GM18873 (cell line): ENCODE data around the gene DIS3L.
"Not testable (repeated sequence)": the region's sequence is repeated elsewhere in the genome, so short reads cannot be mapped to it uniquely, and the experiment has no call there.

Experiments
- ATAC-seq: cut with Tn5 transposase; IDR thresholded peaks from one replicate; pipeline ENCODE4 v1.9.1; 2021; ENCODE audit warnings: mild to moderate bottlenecking, moderate library complexity, moderate number of reproducible peaks; ENCODE audit not compliant: unreplicated experiment, low FRiP score

DIS3L gene

DNA sequence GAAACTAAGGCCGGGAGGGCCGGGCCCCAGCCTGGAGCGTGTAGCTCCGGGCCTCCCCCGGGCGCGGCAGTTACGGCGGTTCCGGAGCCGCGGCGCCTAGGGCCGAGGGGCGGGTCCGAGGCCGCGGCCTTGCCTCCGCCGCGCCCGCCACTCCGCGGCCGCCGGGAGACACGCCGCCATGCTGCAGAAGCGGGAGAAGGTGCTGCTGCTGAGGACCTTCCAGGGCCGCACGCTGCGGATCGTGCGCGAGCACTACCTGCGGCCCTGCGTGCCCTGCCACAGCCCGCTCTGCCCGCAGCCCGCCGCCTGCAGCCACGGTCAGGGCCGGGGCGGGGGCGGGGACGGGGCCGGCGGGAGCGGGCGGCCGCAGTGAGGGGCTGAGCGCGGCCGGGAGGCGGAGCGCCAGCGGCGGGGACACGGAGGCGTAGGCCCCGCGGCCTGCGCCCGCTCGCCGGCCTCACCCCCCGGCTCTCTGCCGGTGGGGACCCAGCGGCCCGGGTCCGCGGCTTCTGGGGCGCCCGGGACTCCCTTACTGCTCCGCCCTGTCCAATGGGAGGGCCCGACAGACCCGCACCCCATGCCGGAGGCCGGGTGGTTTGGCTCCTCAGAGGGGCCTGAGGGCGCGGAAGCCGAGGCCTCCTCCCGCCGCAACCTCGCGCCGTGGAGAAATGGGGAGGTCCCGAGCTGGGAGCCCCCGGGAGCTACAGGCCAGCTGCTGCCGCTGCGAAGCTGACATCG is at the start of gene DIS3L:
DIS3L (plus strand) TSS at position 150 of the 738 bp plus-strand sequence; CDS start at position 179, 29 bp downstream.
- peak; percentile 55 for ATAC-seq

- ATAC-seq, result not testable (repeated sequence)
These were observed 47.5 kb upstream of the DIS3L start for GRCh38 chr15:66245832-66246231.

DNA sequence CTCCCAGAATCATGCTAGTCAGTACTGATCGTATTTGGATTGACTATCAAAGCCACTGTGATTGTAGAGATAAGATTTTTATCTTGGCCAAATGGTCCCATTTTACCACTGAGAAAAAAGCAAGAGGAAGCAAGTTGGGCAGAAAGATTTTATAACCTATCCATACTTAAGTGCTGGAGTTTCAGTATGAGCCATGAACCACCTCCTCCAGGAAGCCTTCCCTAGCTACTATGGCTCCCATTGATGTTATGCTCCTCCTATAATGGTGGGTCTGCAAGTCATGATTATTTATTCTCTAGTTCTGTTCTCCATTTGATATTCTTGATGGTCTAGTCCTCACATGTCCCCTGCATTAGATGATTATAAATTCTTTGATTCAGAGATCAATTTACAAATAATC is 46.4 kb upstream of the DIS3L start:
- ATAC-seq, result no peak

GRCh38 chr15:66249605-66250174 is 43.7 kb upstream of the DIS3L start:
- ATAC-seq, result no peak

DNA sequence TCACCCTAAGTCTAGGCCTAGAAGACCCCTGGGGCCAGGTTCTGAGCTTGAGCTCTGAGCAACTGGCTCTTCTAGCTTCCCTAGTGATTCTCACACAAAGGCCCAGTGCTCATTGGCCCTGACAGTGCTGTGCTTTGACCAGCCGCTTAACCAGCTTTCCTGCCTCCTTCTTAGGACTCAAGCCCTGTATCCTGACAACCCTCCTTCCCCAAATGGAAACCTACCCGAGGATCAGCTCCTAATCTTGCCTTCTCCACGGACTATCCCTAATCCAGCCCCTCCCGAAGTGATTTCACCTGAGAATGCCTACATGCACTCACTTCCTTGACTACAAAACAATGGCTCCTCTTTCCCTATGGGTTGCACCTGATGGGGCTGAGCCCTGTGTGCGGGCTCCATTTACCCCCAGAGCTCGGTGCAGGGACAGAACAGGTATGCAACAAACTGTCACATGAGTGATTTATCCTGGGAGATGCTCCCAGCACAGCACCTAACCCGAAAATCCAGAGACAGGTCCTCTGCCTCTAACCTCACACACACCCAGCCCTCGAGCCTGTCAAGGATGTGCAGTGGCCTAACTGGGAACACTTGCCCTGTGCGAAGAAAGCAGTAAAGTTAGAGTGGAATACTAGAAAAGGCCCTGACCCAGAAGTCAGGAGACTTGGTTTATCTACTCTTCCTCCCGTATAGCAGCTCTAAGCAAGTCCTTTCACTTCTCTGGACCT is 42.1 kb upstream of the DIS3L start:
- no peak for ATAC-seq

GRCh38 chr15:66251790-66252684 is 41.3 kb upstream of the DIS3L start:
- ATAC-seq, result no peak

GRCh38 chr15:66252685-66253417 is 40.5 kb upstream of the DIS3L start:
- ATAC-seq, result no peak

DNA sequence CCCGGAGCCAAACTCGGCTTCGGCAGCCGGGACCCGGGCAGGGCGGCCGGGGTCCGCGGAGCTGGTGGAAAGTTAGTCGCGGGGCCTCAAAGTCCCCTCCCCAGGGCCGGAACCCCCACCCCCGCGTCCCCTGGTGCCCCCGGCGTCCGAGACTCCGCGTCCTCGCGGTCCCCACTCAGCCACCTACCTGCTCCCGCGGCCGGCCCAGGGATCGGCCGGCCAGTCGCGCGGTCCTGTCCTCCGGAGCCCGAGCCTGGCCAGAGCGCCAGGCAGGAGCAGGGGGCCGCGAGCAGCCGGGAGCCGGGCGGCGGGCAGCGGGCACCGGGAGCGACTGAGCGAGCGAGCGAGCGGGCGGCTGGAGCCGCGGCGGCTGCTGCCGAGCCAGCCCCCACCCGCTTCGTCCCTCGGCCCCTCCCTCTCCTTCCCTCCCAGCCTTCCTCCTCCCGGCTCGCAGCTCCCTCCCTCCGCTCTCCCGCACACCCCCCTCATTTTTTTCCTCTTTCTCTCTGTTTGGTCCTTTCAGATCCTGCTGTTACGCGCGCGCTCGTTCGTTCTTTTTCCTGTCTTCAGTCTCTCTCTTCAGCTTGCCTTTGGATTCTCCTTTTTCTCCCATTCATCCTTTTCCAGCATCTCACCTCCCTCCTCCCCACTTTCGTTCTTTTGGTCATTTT is 39.8 kb upstream of the DIS3L start, which contains the start of gene MEGF11:
MEGF11 (minus strand) TSS at position 333 of the 671 bp plus-strand sequence. CDS start 125,347 bp downstream, outside the sequence.
- no peak for ATAC-seq

DNA sequence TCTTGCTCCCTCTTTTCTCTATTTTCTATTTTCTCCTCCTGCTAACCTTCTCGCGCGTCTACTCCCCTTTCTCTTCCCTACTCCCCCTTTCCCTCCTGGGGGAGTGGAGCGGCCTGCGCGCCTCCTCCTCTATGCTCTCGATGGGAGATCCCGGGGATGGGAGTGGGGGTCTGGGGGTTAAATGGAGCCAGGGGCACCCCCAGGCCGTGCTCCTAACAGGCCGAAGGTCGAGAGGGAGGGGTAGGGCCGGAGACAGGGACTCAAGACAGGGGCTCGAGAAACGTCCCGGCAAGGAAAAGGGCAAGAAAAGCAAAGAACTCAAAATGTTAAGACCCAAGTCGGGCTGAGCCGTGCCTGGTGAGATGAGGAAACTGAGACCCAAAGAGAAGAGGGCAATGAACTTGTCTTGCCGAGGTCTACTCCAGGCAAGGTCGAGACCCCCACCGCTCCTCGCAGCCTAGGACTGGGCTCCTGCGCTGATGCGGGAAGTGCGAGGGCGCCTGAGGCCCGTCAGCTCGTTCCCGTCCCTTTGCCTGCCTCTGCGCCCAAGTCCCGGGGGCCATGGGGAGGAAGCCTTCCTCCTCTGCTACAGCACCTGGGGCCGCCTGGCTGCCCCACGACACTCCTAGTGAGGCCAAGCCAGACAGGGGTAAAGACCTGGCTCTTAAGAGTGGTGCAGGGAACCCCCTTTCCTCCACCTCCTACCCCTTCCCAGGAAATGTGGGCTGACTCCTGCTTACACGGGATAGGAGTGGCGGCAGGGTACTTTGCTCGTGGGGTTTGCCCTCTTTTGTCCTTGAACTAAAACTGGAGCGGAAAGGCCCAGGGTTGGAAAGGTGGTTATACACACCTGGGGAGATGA is 39.0 kb upstream of the DIS3L start:
- no peak for ATAC-seq

GRCh38 chr15:66254951-66255676 is 38.3 kb upstream of the DIS3L start:
- no peak for ATAC-seq

GRCh38 chr15:66256692-66257091 is 36.7 kb upstream of the DIS3L start:
- no peak for ATAC-seq

DNA sequence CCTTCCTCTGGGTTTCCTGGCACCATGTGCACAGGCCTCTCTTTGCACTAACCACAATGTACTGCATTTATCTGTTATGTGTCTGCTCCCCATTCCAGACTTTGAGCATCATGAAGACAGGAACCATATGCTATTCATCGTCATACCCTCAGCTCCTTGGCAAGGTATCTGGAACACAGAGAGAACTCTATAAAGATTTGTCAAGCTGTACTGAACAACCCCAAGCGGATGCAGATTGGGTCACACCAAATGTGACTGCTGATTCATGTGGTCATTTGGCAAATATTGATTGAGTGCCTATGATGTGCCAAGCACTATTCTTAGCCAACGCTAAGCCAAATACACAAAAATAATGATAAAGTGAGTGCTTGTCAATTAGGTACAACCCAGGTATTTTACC is 32.3 kb upstream of the DIS3L start:
- no peak for ATAC-seq

DNA sequence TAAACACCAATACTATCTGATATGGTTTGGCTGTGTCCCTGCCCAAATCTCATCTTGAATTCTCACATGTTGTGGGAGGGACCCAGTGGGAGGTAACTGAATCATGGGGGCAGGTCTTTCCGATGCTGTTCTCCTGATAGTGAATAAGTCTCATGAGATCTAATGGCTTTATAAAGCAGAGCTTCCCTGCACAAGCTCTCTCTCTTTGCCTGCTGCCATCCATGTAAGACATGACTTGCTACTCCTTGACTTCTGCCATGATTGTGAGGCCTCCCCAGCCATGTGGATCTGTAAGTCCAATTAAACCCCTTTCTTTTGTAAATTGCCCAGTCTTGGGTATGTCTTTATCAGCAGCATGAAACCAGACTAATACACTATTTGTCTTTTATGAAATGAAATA is 30.5 kb upstream of the DIS3L start:
- not testable (repeated sequence) for ATAC-seq

GRCh38 chr15:66264859-66265513 is 28.4 kb upstream of the DIS3L start:
- ATAC-seq, result no peak

DNA sequence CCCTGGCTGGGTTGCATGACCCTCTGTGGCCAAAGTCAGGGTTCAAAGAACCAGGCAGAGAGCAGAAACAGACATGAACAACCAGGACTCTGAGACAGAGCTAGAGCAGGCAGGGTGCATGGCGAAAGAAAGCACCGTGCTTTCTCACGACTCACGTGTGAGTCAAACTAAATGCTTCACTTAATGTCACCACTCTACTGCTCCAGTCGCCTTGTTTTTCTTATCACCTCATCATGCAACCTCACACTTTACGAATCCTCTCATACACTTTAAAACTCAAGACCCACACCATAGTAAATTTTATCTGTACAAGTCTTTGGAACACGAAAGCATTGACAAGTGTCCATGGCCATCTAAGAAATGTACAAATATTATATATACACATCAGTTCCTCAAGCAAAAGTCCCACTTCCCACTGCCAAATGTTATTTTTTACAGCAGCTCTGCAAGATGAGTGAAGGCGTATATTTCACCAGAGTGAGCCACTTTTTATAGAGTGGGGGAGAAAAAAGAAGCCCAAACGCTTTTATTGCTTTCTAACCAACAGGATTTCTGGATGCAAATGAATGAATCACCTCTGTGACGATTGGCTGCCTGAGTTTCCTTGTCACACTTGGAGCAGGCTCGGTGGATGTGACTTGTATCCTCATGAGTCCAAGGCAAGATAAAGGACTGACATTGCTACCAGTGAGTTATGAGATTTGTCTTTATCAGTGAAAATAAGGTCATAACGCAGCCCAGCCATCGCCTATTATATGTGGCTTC is 23.9 kb upstream of the DIS3L start:
- no peak for ATAC-seq

DNA sequence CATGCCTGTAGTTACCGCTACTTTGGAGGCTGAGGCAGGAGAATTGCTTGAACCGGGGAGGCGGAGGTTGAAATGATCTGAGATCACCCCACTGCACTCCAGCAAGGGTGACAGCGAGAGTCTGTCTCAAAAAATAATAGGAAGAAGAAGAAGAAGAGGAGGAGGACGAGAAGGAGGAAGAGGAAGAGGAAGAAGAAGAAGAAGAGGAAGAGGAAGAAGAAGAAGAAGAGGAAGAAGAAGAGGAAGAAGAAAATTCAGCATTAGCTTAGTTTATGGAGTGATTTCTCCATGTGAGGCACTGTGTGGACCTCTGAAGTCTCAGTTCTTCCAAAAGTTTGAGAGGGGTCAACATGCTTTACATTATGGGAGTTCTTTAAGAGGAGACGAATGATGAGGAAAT is 22.4 kb upstream of the DIS3L start:
- ATAC-seq, result no peak
